ENCODE measurements around the gene STAP1.

DNA sequence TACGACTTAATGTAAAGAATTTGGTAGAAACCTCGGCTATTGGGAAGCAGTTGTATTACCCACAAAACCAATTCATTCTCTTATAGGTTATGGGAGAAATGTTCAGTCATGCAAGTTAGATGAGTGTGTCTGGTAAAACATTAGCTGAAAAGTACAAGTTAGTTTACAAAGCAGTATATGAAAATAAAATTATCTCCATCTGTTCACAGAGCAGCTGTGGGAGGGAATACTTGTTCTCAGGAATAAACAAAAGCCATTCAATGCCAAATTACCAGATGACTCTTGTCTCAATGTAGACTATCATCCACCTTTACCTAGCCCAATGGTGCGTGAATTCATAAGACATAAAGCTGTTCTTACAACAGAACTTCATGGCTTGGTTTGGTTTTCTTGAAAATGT lies 28.6 kb downstream of the STAP1 start:
- no peak for TF ChIP-seq SNAI2 (CRISPR knock-in tag; IDR thresholded peaks at IDR 0.05)
- no peak for TF ChIP-seq ZC3H10 (CRISPR knock-in tag; IDR thresholded peaks at IDR 0.05)
- no peak for TF ChIP-seq CSDC2 (CRISPR knock-in tag; IDR thresholded peaks at IDR 0.05)
- TF ChIP-seq, protein P1, sequence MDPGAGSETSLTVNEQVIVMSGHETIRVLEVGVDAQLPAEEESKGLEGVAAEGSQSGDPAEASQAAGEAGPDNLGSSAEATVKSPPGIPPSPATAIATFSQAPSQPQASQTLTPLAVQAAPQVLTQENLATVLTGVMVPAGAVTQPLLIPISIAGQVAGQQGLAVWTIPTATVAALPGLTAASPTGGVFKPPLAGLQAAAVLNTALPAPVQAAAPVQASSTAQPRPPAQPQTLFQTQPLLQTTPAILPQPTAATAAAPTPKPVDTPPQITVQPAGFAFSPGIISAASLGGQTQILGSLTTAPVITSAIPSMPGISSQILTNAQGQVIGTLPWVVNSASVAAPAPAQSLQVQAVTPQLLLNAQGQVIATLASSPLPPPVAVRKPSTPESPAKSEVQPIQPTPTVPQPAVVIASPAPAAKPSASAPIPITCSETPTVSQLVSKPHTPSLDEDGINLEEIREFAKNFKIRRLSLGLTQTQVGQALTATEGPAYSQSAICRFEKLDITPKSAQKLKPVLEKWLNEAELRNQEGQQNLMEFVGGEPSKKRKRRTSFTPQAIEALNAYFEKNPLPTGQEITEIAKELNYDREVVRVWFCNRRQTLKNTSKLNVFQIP (CRISPR knock-in tag; IDR thresholded peaks at IDR 0.05; ENCODE audit: borderline replicate concordance, low read depth), result no peak
- no peak for TF ChIP-seq TCF4 (CRISPR knock-in tag; IDR thresholded peaks at IDR 0.05; ENCODE audit: borderline replicate concordance)
- no peak for TF ChIP-seq ZFP30 (CRISPR knock-in tag; IDR thresholded peaks at IDR 0.05)
- TF ChIP-seq BACH2 (CRISPR knock-in tag; IDR thresholded peaks at IDR 0.05; ENCODE audit: borderline replicate concordance), result no peak
- TF ChIP-seq RARB (CRISPR knock-in tag; IDR thresholded peaks at IDR 0.05), result no peak
- no peak for TF ChIP-seq ISL1 (CRISPR knock-in tag; IDR thresholded peaks at IDR 0.05)
- TF ChIP-seq, protein P2, sequence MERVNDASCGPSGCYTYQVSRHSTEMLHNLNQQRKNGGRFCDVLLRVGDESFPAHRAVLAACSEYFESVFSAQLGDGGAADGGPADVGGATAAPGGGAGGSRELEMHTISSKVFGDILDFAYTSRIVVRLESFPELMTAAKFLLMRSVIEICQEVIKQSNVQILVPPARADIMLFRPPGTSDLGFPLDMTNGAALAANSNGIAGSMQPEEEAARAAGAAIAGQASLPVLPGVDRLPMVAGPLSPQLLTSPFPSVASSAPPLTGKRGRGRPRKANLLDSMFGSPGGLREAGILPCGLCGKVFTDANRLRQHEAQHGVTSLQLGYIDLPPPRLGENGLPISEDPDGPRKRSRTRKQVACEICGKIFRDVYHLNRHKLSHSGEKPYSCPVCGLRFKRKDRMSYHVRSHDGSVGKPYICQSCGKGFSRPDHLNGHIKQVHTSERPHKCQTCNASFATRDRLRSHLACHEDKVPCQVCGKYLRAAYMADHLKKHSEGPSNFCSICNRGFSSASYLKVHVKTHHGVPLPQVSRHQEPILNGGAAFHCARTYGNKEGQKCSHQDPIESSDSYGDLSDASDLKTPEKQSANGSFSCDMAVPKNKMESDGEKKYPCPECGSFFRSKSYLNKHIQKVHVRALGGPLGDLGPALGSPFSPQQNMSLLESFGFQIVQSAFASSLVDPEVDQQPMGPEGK (CRISPR knock-in tag; IDR thresholded peaks at IDR 0.05; ENCODE audit: borderline replicate concordance), result no peak
- TF ChIP-seq ZNF70 (CRISPR knock-in tag; IDR thresholded peaks at IDR 0.05), result no peak

Data from SK-N-SH treated with all-trans-retinoic acid at 6 μM for 48 hours (cell line).